ENCODE data around the gene ARHGEF12. TPM values are rescaled to one million over a fixed set of nuclear protein-coding genes. Genes with fewer than 3 reads are reported as not detected.

Gene ARHGEF12
- total and polyA plus RNA-seq, 3 experiments from 2014 or later: 4.6 to 31.0 (median 30.1) TPM

DNA sequence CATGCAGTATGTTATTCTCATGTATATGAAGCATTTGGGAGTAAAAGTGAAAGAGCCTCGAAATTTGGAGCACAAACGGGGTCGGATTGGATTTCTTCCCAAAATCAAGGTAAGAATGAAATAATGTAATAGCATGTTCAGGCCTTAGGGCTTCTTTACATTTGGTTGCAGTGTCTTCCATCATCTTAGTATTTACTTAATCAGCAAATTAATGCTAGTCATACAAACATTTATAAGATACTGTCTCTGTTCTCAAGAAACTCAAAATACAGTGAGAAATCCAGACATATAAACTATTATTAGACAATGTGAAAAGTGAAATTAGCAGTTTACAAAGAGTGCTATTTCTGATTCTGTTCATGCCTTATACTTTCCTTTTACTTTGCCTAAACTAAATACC lies 112.0 kb downstream of the ARHGEF12 start:
- Mint-ChIP-seq H3K9me3 (no peaks in the 10 kb centered on the region), H3K27me3 (no peaks in the 10 kb centered on the region), H3K27ac (no peak overlapping the region), H3K4me1 (no peaks in the 10 kb centered on the region), H3K4me3 (no peak overlapping the region), H3K36me3 (peaks cover 25 to 71% (median 33%) of the 10 kb centered on the region in 3 donors)
- ChIA-PET POLR2A (no interaction called here), CTCF (no interaction called here)
- no peaks in the 10 kb centered on the region for H3K9me3 ChIP-seq (ENCODE audit: low read length)
- H3K4me3 ChIP-seq (ENCODE audit: low read length): no peak overlapping the region
- no peak for DNase-seq
- no peaks in the 10 kb centered on the region for H3K36me3 ChIP-seq (ENCODE audit: insufficient read depth, low read length)
- H3K4me1 ChIP-seq (ENCODE audit: insufficient read depth, low read length): no peaks in the 10 kb centered on the region
- no peak overlapping the region for H3K27ac ChIP-seq (ENCODE audit: low read depth, low read length)
- no peaks in the 10 kb centered on the region for H3K27me3 ChIP-seq (ENCODE audit: insufficient read depth, low read length, poor library complexity, severe bottlenecking)

DNA sequence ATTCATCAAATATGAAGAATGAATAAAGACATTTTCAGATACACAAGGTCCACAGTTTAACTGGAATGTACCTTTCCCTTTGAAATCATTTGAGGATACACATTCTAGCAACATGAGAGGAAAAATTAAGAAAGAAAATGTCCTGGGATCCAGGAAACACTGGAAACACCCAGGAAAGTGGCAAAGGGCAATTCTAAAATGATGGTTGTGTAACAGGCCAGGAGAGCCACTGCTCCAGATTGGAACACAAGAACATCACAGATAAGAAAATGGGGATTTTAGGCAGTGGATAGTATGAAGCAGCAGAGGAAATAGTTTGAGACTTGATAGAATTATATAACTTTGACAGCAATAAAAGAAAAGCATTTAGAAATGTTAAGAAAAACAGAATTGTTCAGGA lies 119.3 kb downstream of the ARHGEF12 start:
- no peaks in the 10 kb centered on the region for H3K4me1 ChIP-seq (ENCODE audit: insufficient read depth, low read length)
- H3K4me3 ChIP-seq (ENCODE audit: low read length): no peak overlapping the region
- H3K36me3 Mint-ChIP-seq: peaks cover 15 to 68% (median 18%) of the 10 kb centered on the region in 3 donors
- H3K27me3 Mint-ChIP-seq: no peaks in the 10 kb centered on the region
- no peaks in the 10 kb centered on the region for H3K27me3 ChIP-seq (ENCODE audit: insufficient read depth, low read length, poor library complexity, severe bottlenecking)
- CTCF ChIA-PET: no interaction called here
- H3K36me3 ChIP-seq (ENCODE audit: insufficient read depth, low read length): no peaks in the 10 kb centered on the region
- H3K27ac Mint-ChIP-seq: peak overlapping the region in 1 of 8 donors; percentile 24
- H3K27ac ChIP-seq (ENCODE audit: low read depth, low read length): no peak overlapping the region
- no peaks in the 10 kb centered on the region for H3K9me3 Mint-ChIP-seq
- no peaks in the 10 kb centered on the region for H3K4me1 Mint-ChIP-seq
- POLR2A ChIA-PET: no interaction called here
- no peak for DNase-seq
- no peaks in the 10 kb centered on the region for H3K9me3 ChIP-seq (ENCODE audit: low read length)
- H3K4me3 Mint-ChIP-seq: no peak overlapping the region

DNA sequence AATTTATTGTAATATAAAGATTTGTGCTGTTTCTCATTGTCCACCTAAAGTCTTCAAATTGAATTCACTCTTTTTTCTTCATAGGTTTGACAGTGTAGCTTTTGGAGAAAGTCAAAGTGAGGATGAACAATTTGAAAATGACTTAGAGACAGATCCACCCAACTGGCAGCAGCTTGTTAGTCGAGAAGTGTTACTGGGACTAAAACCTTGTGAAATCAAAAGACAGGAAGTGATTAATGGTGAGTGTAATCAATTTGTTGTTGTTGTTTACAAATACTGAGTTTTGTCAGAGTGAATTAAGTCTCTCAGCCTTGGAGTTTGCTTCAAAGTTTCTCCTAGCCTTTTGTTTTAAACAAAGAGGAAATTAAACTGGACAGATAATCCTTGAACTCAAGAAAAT lies 121.8 kb downstream of the ARHGEF12 start:
- CTCF ChIA-PET: no interaction called here
- H3K4me3 Mint-ChIP-seq: no peak overlapping the region
- no peak for DNase-seq
- no peak overlapping the region for H3K27ac ChIP-seq (ENCODE audit: low read depth, low read length)
- no peaks in the 10 kb centered on the region for H3K4me1 Mint-ChIP-seq
- no peaks in the 10 kb centered on the region for H3K9me3 Mint-ChIP-seq
- no peaks in the 10 kb centered on the region for H3K36me3 ChIP-seq (ENCODE audit: insufficient read depth, low read length)
- no peaks in the 10 kb centered on the region for H3K9me3 ChIP-seq (ENCODE audit: low read length)
- H3K36me3 Mint-ChIP-seq: peaks cover 10 to 73% (median 21%) of the 10 kb centered on the region in 3 donors
- H3K27me3 Mint-ChIP-seq: no peaks in the 10 kb centered on the region
- H3K27ac Mint-ChIP-seq: no peak overlapping the region
- H3K4me3 ChIP-seq (ENCODE audit: low read length): no peak overlapping the region
- no peaks in the 10 kb centered on the region for H3K4me1 ChIP-seq (ENCODE audit: insufficient read depth, low read length)
- POLR2A ChIA-PET: interaction anchor here (0.9 kb wide), 1 partner anchor 122 kb away, joined by 5 read pairs; the partner anchor contains the start of gene ARHGEF12
- no peaks in the 10 kb centered on the region for H3K27me3 ChIP-seq (ENCODE audit: insufficient read depth, low read length, poor library complexity, severe bottlenecking)

DNA sequence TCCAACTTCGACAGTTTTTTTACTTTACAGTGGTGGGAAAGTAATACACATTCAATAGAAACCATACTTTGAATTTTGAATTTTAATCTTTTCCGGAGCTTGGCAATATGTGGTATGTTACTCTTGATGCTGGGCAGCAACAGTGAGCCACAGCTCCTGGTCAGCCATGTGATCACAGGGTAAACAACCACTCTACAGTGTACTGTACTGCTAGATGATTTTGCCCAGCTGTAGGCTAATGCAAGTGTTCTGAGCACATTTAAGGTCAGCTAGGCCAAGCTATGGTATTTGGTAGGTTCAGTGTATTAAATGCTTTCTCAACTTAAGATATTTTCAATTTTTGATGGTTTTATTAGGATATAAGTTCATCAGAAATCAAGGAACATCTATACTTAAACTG lies 126.6 kb downstream of the ARHGEF12 start:
- Mint-ChIP-seq H3K4me3 (no peak overlapping the region), H3K9me3 (no peaks in the 10 kb centered on the region), H3K27ac (no peak overlapping the region), H3K27me3 (peaks cover 0 to 3% of the 10 kb centered on the region in 2 donors), H3K4me1 (no peaks in the 10 kb centered on the region), H3K36me3 (peaks cover 12 to 79% (median 30%) of the 10 kb centered on the region in 3 donors)
- POLR2A ChIA-PET: no interaction called here
- no peak for DNase-seq
- Histone ChIP-seq H3K9me3 (ENCODE audit: low read length) (no peaks in the 10 kb centered on the region), H3K4me1 (ENCODE audit: insufficient read depth, low read length) (no peaks in the 10 kb centered on the region), H3K36me3 (ENCODE audit: insufficient read depth, low read length) (no peaks in the 10 kb centered on the region), H3K27me3 (ENCODE audit: insufficient read depth, low read length, poor library complexity, severe bottlenecking) (no peaks in the 10 kb centered on the region), H3K27ac (ENCODE audit: low read depth, low read length) (no peak overlapping the region), H3K4me3 (ENCODE audit: low read length) (no peak overlapping the region)
- CTCF ChIA-PET: no interaction called here

DNA sequence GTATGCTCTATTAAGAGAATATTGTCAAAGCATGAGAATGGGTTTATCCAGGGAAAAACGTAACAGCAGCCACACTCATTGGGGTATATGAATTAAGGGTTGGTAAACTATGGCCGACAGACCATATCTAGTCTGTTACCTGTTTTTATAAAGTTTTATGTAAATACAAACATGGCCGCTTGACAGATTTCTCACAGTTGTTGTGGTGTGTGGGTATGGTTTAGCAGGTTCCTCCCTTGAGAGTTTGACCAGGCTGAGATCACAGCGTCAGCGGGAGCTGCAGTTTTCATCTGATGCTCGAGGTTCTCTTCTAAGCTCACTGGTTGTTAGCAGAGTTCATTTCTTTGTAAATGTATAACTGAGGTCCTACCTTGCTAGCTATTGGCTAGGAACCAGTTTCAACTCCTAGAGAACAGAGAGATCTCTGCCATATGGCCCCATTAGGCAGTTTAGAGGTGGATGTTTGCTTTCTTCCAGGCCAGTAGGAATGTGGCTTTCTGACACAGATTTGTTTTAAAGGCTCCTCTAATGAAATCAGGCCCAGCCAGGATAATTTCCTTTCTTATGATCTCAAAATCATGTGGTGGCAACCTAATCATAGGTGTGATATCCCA lies 129.8 kb downstream of the ARHGEF12 start:
- H3K4me1 Mint-ChIP-seq: no peaks in the 10 kb centered on the region
- no peak overlapping the region for H3K4me3 Mint-ChIP-seq
- peaks cover 0 to 3% of the 10 kb centered on the region in 2 donors for H3K27me3 Mint-ChIP-seq
- H3K36me3 Mint-ChIP-seq: peaks cover 12 to 73% (median 33%) of the 10 kb centered on the region in 3 donors
- H3K36me3 ChIP-seq (ENCODE audit: insufficient read depth, low read length): no peaks in the 10 kb centered on the region
- CTCF ChIA-PET: interaction anchor here (1.3 kb wide), 1 partner anchor 34 kb away, joined by 3 read pairs; no protein-coding TSS in a partner anchor
- no peak overlapping the region for H3K4me3 ChIP-seq (ENCODE audit: low read length)
- H3K27ac ChIP-seq (ENCODE audit: low read depth, low read length): no peak overlapping the region
- H3K27ac Mint-ChIP-seq: no peak overlapping the region
- DNase-seq: no peak
- H3K4me1 ChIP-seq (ENCODE audit: insufficient read depth, low read length): no peaks in the 10 kb centered on the region
- POLR2A ChIA-PET: no interaction called here
- no peaks in the 10 kb centered on the region for H3K9me3 ChIP-seq (ENCODE audit: low read length)
- H3K27me3 ChIP-seq (ENCODE audit: insufficient read depth, low read length, poor library complexity, severe bottlenecking): no peaks in the 10 kb centered on the region
- H3K9me3 Mint-ChIP-seq: no peaks in the 10 kb centered on the region

DNA sequence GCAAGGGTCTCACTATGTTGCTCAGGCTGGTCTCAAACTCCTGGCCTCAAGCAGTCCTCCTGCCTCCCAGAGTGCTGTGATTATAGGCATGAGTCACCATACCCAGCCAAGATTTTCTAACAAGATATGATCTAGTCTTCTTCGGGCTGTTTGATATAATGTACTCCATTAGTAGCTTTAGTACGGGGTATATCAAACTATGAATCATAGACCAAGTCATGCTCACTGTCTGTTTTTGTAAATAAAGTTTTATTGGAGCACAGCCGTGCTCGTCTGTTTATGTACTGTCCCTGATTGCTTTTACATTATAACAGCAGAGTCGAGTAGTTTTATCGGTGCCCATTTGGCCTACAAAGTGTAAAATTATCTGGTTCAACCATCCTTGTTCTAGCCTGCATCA lies 131.4 kb downstream of the ARHGEF12 start:
- POLR2A ChIA-PET: no interaction called here
- peaks cover 4 to 61% (median 23%) of the 10 kb centered on the region in 3 donors for H3K36me3 Mint-ChIP-seq
- no peak overlapping the region for H3K27ac ChIP-seq (ENCODE audit: low read depth, low read length)

DNA sequence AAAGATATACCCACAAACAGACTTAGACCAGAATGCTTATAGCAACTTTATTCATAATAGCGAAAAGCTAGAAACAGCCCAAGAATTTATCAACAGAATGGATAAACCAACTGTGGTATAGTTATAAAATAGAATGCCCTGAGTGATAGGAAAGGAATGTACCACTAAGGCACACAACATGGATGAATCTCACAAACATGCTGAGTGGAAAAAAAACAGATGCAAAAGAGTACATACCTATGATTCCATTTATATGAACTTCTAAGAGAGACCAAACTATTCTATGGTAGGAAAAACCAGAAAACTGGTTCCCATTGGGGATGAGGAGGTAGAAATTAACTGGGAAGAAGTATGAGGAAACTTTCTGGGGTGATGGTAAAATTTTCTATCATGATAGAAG lies 134.9 kb downstream of the ARHGEF12 start:
- no peak for DNase-seq
- Mint-ChIP-seq H3K9me3 (no peaks in the 10 kb centered on the region), H3K4me3 (no peak overlapping the region), H3K27ac (no peak overlapping the region), H3K36me3 (peaks cover 0 to 54% (median 17%) of the 10 kb centered on the region in 3 donors), H3K4me1 (no peaks in the 10 kb centered on the region), H3K27me3 (no peaks in the 10 kb centered on the region)
- H3K4me3 ChIP-seq (ENCODE audit: low read length): no peak overlapping the region
- ChIA-PET POLR2A (no interaction called here), CTCF (no interaction called here)
- H3K27ac ChIP-seq (ENCODE audit: low read depth, low read length): no peak overlapping the region
- H3K9me3 ChIP-seq (ENCODE audit: low read length): no peaks in the 10 kb centered on the region
- no peaks in the 10 kb centered on the region for H3K36me3 ChIP-seq (ENCODE audit: insufficient read depth, low read length)
- no peaks in the 10 kb centered on the region for H3K27me3 ChIP-seq (ENCODE audit: insufficient read depth, low read length, poor library complexity, severe bottlenecking)
- H3K4me1 ChIP-seq (ENCODE audit: insufficient read depth, low read length): no peaks in the 10 kb centered on the region

More for the DNA sequence above, 131.4 kb downstream of the ARHGEF12 start:
- H3K27ac Mint-ChIP-seq: no peak overlapping the region
- H3K4me3 Mint-ChIP-seq: no peak overlapping the region
- H3K9me3 Mint-ChIP-seq: no peaks in the 10 kb centered on the region
- DNase-seq: no peak
- CTCF ChIA-PET: no interaction called here
- H3K4me1 ChIP-seq (ENCODE audit: insufficient read depth, low read length): no peaks in the 10 kb centered on the region
- H3K27me3 ChIP-seq (ENCODE audit: insufficient read depth, low read length, poor library complexity, severe bottlenecking): no peaks in the 10 kb centered on the region
- peaks cover 0 to 3% of the 10 kb centered on the region in 2 donors for H3K27me3 Mint-ChIP-seq
- no peaks in the 10 kb centered on the region for H3K9me3 ChIP-seq (ENCODE audit: low read length)
- H3K36me3 ChIP-seq (ENCODE audit: insufficient read depth, low read length): no peaks in the 10 kb centered on the region
- no peaks in the 10 kb centered on the region for H3K4me1 Mint-ChIP-seq
- H3K4me3 ChIP-seq (ENCODE audit: low read length): no peak overlapping the region

DNA sequence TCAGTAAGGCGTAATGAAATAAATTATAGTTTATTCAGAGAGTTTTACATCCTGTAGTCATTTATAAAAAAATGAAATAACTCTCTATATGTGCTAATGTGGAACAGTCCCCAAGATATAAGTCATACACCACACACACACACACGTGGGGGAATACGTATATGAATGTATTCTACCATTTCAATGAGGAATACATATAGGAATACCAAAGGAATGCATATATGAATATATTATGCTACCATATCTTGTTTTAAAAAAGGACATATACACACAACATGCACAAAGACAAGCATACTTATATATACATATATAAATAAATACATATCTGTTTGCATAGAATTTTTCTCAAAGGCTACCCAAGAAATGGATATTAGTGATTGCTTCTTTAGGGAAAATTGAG lies 135.8 kb downstream of the ARHGEF12 start:
- peaks cover 0 to 52% (median 18%) of the 10 kb centered on the region in 3 donors for H3K36me3 Mint-ChIP-seq
- POLR2A ChIA-PET: no interaction called here
- H3K27ac Mint-ChIP-seq: no peak overlapping the region
- no peaks in the 10 kb centered on the region for H3K4me1 Mint-ChIP-seq
- Histone ChIP-seq H3K27ac (ENCODE audit: low read depth, low read length) (no peak overlapping the region), H3K27me3 (ENCODE audit: insufficient read depth, low read length, poor library complexity, severe bottlenecking) (no peaks in the 10 kb centered on the region), H3K9me3 (ENCODE audit: low read length) (no peaks in the 10 kb centered on the region), H3K4me3 (ENCODE audit: low read length) (no peak overlapping the region), H3K36me3 (ENCODE audit: insufficient read depth, low read length) (no peaks in the 10 kb centered on the region), H3K4me1 (ENCODE audit: insufficient read depth, low read length) (no peaks in the 10 kb centered on the region)
- no peaks in the 10 kb centered on the region for H3K27me3 Mint-ChIP-seq
- CTCF ChIA-PET: no interaction called here
- no peak overlapping the region for H3K4me3 Mint-ChIP-seq
- DNase-seq: no peak
- no peaks in the 10 kb centered on the region for H3K9me3 Mint-ChIP-seq

All from CD8-positive, alpha-beta memory T cell (primary cell).